Common myeloid progenitor, CD34-positive (primary cell): ENCODE data around the gene TAS2R9. TPM values are rescaled to one million over a fixed set of nuclear protein-coding genes. Genes with fewer than 3 reads are reported as not detected.

Experiments used
- CTCF ChIA-PET: fragments of 350-600 bp; sonication (Branson Sonifier 250); formaldehyde crosslinking; loops from one replicate; lab custom pipeline; 2021; ENCODE audit warnings: antibody characterized with exemption; lab: Charles Lee
- POLR2A ChIA-PET: fragments of 350-600 bp; sonication (Branson Sonifier 250); formaldehyde crosslinking; loops from one replicate; lab custom pipeline; 2021; ENCODE audit warnings: antibody characterized with exemption; lab: Charles Lee
- DNase-seq, 3 donors: peaks; one replicate each; pipeline versions ENCODE4 v3.0.0 to v3.0.0-alpha.2; 2013
- H3K27ac ChIP-seq, 2 experiments: 1 replicate in 1 of 2; 2 replicates in 1 of 2; pipeline ENCODE4 v1.7.0; 2013; ENCODE audit warnings: inconsistent platforms in 2 of 2, low read length in 2 of 2, mild to moderate bottlenecking in 2 of 2, low read depth in 1 of 2, moderate library complexity in 1 of 2; ENCODE audit not compliant: severe bottlenecking in 2 of 2, insufficient read depth in 1 of 2, poor library complexity in 1 of 2
- H3K27me3 ChIP-seq, 5 experiments: replicated peaks in 2 of 5; 1 replicate in 3 of 5; 2 replicates in 2 of 5; pipeline versions ENCODE4 v1.6.1 to v1.7.0; 2013; ENCODE audit warnings: low read length in 4 of 5, mild to moderate bottlenecking in 2 of 5, moderate library complexity in 2 of 5, inconsistent platforms in 1 of 5; ENCODE audit not compliant: insufficient read depth in 5 of 5, control insufficient read depth in 4 of 5
- H3K36me3 ChIP-seq, 4 experiments: 1 replicate in 2 of 4; 2 replicates in 2 of 4; pipeline versions ENCODE4 v1.6.1 to v1.7.0; 2013; ENCODE audit warnings: low read length in 3 of 4, control low read depth in 1 of 4, mild to moderate bottlenecking in 1 of 4; ENCODE audit not compliant: control insufficient read depth in 4 of 4, insufficient read depth in 4 of 4
- H3K4me1 ChIP-seq, 4 experiments: 1 replicate in 3 of 4; 2 replicates in 1 of 4; pipeline versions ENCODE4 v1.6.1 to v1.7.1; 2013; ENCODE audit warnings: low read length in 3 of 4, mild to moderate bottlenecking in 3 of 4, control low read depth in 1 of 4, inconsistent platforms in 1 of 4, moderate library complexity in 1 of 4; ENCODE audit not compliant: control insufficient read depth in 4 of 4, insufficient read depth in 4 of 4; ENCODE audit errors: control extremely low read depth in 1 of 4
- H3K4me3 ChIP-seq, 7 experiments: 1 replicate in 4 of 7; 2 replicates in 3 of 7; pipeline versions ENCODE4 v1.5.1 to v1.7.0; 2013; ENCODE audit warnings: mild to moderate bottlenecking in 7 of 7, low read length in 6 of 7, moderate library complexity in 6 of 7, inconsistent platforms in 2 of 7, low read depth in 2 of 7, control low read depth in 1 of 7; ENCODE audit not compliant: insufficient read depth in 4 of 7, control insufficient read depth in 1 of 7; ENCODE audit errors: extremely low read depth in 1 of 7
- H3K9me3 ChIP-seq, 5 experiments: 1 replicate in 4 of 5; 2 replicates in 1 of 5; pipeline versions ENCODE4 v1.6.1 to v1.7.1; 2013; ENCODE audit warnings: low read length in 4 of 5, mild to moderate bottlenecking in 2 of 5, inconsistent platforms in 1 of 5, low read depth in 1 of 5, moderate library complexity in 1 of 5; ENCODE audit not compliant: control insufficient read depth in 4 of 5, insufficient read depth in 2 of 5; ENCODE audit errors: control extremely low read depth in 1 of 5
- WGBS: methylation state at CpG from one replicate; pipeline ENCODE4 v1.1.5; 2013; ENCODE audit not compliant: insufficient coverage; 5-methylcytosine and 5-hydroxymethylcytosine counted together
- polyA plus RNA-seq: library from polyadenylated mRNA; unstranded; fragments of 120-200 nt; gene quantifications from one replicate; pipeline ENCODE4 v1.2.1, GENCODE V29; 2013

The TAS2R9 gene
- polyA plus RNA-seq: 0.09 TPM

- ChIA-PET POLR2A (no interaction called here), CTCF (interaction anchor here (1.1 kb wide), 1 partner anchor 11 kb away, joined by 3 read pairs; no protein-coding TSS in a partner anchor)
- Histone ChIP-seq H3K4me1 (no peaks in the 10 kb centered on the region), H3K9me3 (no peaks in the 10 kb centered on the region), H3K27ac (no peak within 1 kb of the TSS), H3K36me3 (no peaks in the 10 kb centered on the region), H3K27me3 (no peaks in the 10 kb centered on the region), H3K4me3 (no peak within 1 kb of the TSS)
- no peak for DNase-seq
Measured at GRCh38 chr12:10810068-10810467, at the start of gene TAS2R9. TSS of gene TAS2R9 (minus strand) at chr12:10810168. CDS start at chr12:10810075, 93 bp downstream.

- CTCF ChIA-PET: no interaction called here
- DNase-seq: no peak
- WGBS: 100% methylated on average over 2 of the region's 2 CpGs
Measured at GRCh38 chr12:10855807-10856206, 45.8 kb upstream of the TAS2R9 start.

DNA sequence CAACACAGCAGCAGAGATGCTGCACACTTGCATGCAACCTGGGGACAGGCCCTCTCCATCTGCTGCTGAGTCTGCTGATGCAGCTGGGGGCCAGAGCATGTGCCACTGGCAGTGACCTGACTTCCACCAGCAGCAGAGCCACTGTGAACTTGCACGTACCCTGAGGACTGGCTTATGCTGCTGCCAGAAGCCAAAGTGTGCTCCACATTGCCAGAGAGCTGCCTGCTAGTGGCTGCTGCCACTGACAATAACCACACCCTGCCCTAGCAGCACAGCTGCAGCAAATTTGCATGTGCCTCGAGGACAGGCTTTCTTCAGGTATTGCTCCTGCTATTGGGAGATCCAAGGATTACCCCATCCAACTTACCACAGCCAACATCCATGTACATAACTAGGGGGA is 43.8 kb upstream of the TAS2R9 start:
- CTCF ChIA-PET: interaction anchor here (0.6 kb wide), 1 partner anchor 1266 kb away, joined by 3 read pairs; no protein-coding TSS in a partner anchor

More at GRCh38 chr12:10855807-10856206, 45.8 kb upstream of the TAS2R9 start:
- POLR2A ChIA-PET: no interaction called here
- no peak overlapping the region for H3K27ac ChIP-seq
- no peaks in the 10 kb centered on the region for H3K27me3 ChIP-seq
- no peaks in the 10 kb centered on the region for H3K4me1 ChIP-seq
- no peak overlapping the region for H3K4me3 ChIP-seq
- peaks cover 0 to 38% (median 22%) of the 10 kb centered on the region in 5 experiments for H3K9me3 ChIP-seq
- H3K36me3 ChIP-seq: peaks cover 2 to 39% (median 10%) of the 10 kb centered on the region in 4 experiments

GRCh38 chr12:10851243-10851858 is 41.4 kb upstream of the TAS2R9 start:
- CTCF ChIA-PET: no interaction called here
- H3K27ac ChIP-seq: no peak overlapping the region
- POLR2A ChIA-PET: no interaction called here
- 100% methylated on average over 3 of the region's 4 CpGs for WGBS
- peaks cover 0 to 9% (median 7%) of the 10 kb centered on the region in 5 experiments for H3K9me3 ChIP-seq
- H3K4me1 ChIP-seq: peaks cover 0 to 10% (median 0%) of the 10 kb centered on the region in 4 experiments
- DNase-seq: no peak
- H3K27me3 ChIP-seq: no peaks in the 10 kb centered on the region
- peaks cover 0 to 17% (median 8%) of the 10 kb centered on the region in 4 experiments for H3K36me3 ChIP-seq
- no peak overlapping the region for H3K4me3 ChIP-seq

More for the DNA sequence above, 43.8 kb upstream of the TAS2R9 start:
- no peak for DNase-seq
- no peaks in the 10 kb centered on the region for H3K27me3 ChIP-seq
- POLR2A ChIA-PET: no interaction called here
- peaks cover 2 to 33% (median 10%) of the 10 kb centered on the region in 4 experiments for H3K36me3 ChIP-seq
- no peak overlapping the region for H3K27ac ChIP-seq
- WGBS: 100% methylated on average over 1 of the region's 2 CpGs
- H3K4me3 ChIP-seq: no peak overlapping the region
- H3K9me3 ChIP-seq: peaks cover 0 to 32% (median 19%) of the 10 kb centered on the region in 5 experiments
- H3K4me1 ChIP-seq: peaks cover 0 to 10% (median 0%) of the 10 kb centered on the region in 4 experiments

DNA sequence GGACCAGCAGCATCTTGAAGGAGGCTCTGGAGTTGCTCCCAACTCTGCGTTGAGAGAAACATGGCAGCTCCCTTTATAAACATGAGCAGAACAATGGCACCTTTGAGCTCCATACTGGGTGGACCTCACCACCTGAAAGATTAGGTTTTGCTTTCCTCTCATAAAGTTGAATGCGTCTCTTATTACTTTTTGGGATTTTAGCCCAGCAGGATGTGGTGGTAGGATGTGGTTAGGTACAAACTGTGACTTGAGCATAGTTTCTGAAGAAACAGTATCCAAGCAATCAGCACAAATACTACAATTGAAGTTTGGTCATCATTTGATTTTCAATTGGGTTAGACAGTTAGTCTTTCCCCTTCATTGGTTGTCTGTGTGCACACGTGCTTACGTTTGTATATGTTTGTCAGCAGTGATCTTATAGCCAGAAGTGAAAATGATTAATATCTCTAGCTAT is 39.5 kb upstream of the TAS2R9 start, which contains the start of gene PRR4:
Gene PRR4 (minus strand): TSS at position 51 of the 454 bp plus-strand sequence. CDS start 38 bp downstream, at position 13.
- WGBS: 50% methylated on average over 2 of the region's 4 CpGs
- Histone ChIP-seq H3K9me3 (peaks cover 0 to 3% (median 0%) of the 10 kb centered on the region in 5 experiments), H3K4me1 (peaks cover 0 to 10% (median 0%) of the 10 kb centered on the region in 4 experiments), H3K36me3 (peaks cover 0 to 7% (median 2%) of the 10 kb centered on the region in 4 experiments), H3K27ac (no peak within 1 kb of the TSS), H3K4me3 (no peak within 1 kb of the TSS), H3K27me3 (no peaks in the 10 kb centered on the region)
- POLR2A ChIA-PET: no interaction called here
- DNase-seq: peak; percentile 2 to 85 (median 76)
- CTCF ChIA-PET: no interaction called here

- 50% methylated on average over 2 of the region's 2 CpGs for WGBS
- ChIA-PET CTCF (no interaction called here), POLR2A (interaction anchor here (0.6 kb wide), 1 partner anchor 58 kb away, joined by 3 read pairs; no protein-coding TSS in a partner anchor)
- Histone ChIP-seq H3K36me3 (peaks cover 0 to 9% (median 2%) of the 10 kb centered on the region in 4 experiments), H3K27me3 (no peaks in the 10 kb centered on the region), H3K4me3 (no peak overlapping the region), H3K27ac (no peak overlapping the region), H3K9me3 (peaks cover 0 to 3% (median 0%) of the 10 kb centered on the region in 5 experiments), H3K4me1 (peaks cover 0 to 10% (median 0%) of the 10 kb centered on the region in 4 experiments)
- no peak for DNase-seq
Measured at GRCh38 chr12:10847744-10848143, 37.8 kb upstream of the TAS2R9 start.

DNA sequence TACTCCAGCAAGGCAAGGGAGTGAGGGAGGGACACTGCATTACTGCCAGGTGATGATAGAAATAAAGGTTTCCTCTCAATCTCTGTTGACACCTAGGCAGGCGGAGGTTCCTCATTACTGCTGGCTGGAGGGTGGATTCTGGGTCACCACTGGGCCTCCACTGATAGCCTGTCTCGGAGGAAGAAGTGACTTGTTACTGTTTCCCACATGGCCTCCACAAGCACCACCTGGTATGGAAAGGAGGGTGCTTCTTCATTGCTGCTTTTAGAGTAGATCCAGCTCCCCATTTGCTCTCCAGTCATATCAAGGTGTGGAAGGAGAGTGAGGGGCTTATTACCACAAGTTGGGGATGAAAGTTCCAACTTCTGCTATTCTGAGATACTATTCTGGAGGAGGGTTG is 32.9 kb upstream of the TAS2R9 start:
- CTCF ChIA-PET: no interaction called here
- no peaks in the 10 kb centered on the region for H3K4me1 ChIP-seq
- POLR2A ChIA-PET: interaction anchor here (0.6 kb wide), 1 partner anchor 557 kb away, joined by 3 read pairs; no protein-coding TSS in a partner anchor

More for the DNA sequence above, 32.9 kb upstream of the TAS2R9 start:
- 100% methylated on average over 1 of the region's 2 CpGs for WGBS
- H3K36me3 ChIP-seq: peaks cover 0 to 15% (median 2%) of the 10 kb centered on the region in 4 experiments
- H3K4me3 ChIP-seq: no peak overlapping the region
- peaks cover 0 to 4% (median 0%) of the 10 kb centered on the region in 5 experiments for H3K9me3 ChIP-seq
- H3K27ac ChIP-seq: no peak overlapping the region
- H3K27me3 ChIP-seq: no peaks in the 10 kb centered on the region
- DNase-seq: no peak
